Measurements from ENCODE around the gene C22orf23. TPM values are rescaled to one million over a fixed set of nuclear protein-coding genes. Genes with fewer than 3 reads are reported as not detected.

C22orf23 gene
- total and polyA plus RNA-seq, 9 donors, result 0.28 to 2.6 (median 0.77) TPM

GRCh38 chr22:37983860-37984791 lies 30.7 kb upstream of the C22orf23 start, which contains the start of gene SOX10:
SOX10 (minus strand) TSS chr22:37984555; CDS start chr22:37983784, 771 bp downstream.
- intact Hi-C loops (cut with DNase I), result no loop called here
- H3K36me3 ChIP-seq, result no peaks in the 10 kb centered on the region
- H3K27me3 ChIP-seq, result no peaks in the 10 kb centered on the region
- H3K4me3 ChIP-seq, result no peak within 1 kb of the TSS
- H3K9me3 ChIP-seq, result no peaks in the 10 kb centered on the region
- no peak within 1 kb of the TSS for H3K27ac ChIP-seq
- H3K4me1 ChIP-seq (ENCODE audit: insufficient read depth), result no peaks in the 10 kb centered on the region
- TF ChIP-seq CTCF (IDR thresholded peaks at IDR 0.05) (no peak), EP300 (IDR thresholded peaks at IDR 0.05) (no peak)
- no peak for DNase-seq
- 81 to 85% (median 84%) methylated on average over 40 to 42 of the region's 42 CpGs for WGBS, 3 donors

DNA sequence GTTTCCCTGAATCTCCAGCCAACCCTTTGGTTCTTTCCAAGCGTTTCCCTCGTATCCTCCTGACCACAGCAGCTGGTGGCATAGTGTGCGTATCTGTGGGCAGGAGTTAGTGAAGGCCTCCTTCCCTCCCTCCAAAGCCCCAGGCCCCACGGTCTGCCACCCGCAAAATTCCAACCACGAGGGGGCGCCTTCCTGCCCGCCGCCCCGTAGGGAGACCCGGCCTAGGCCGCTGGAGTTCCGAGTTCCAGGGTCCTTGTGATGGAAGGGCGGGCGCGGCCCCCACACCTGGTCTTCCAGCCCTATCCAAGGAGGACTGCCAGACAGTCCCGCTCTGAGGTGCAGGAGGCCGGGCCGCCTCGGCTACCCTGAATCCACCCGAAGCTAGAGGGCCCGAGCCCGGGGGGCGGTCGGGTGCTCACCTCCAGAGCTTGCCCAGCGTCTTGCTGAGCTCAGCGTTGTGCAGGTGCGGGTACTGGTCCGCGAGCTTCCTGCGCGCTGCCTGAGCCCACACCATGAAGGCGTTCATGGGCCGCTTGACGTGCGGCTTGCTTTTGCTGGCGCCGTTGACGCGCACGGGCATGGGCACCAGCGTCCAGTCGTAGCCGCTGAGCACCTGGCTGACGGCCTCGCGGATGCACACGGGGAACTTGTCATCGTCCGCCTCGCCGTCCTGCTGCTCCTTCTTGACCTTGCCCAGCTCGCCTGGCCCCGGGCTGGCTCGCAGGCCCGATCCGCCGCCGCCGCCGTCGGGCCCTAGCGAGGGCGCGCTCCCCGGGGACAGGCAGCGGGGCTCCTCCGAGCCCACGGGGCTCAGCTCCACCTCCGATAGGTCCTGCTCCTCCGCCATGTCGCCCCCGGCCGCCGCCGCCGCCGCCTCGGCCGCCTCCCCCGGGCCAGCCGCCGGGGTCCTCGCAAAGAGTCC lies 29.8 kb upstream of the C22orf23 start:
- no peaks in the 10 kb centered on the region for H3K4me1 ChIP-seq (ENCODE audit: insufficient read depth)
- TF ChIP-seq EP300 (IDR thresholded peaks at IDR 0.05) (no peak), CTCF (IDR thresholded peaks at IDR 0.05) (no peak), POLR2A (IDR thresholded peaks at IDR 0.05) (no peak)
- 70 to 75% (median 75%) methylated on average over 71 to 84 of the region's 84 CpGs for WGBS, 3 donors
- H3K27me3 ChIP-seq, result no peaks in the 10 kb centered on the region
- intact Hi-C loops (cut with DNase I), result no loop called here
- no peak overlapping the region for H3K4me3 ChIP-seq
- H3K36me3 ChIP-seq, result no peaks in the 10 kb centered on the region
- no peak overlapping the region for H3K27ac ChIP-seq
- no peaks in the 10 kb centered on the region for H3K9me3 ChIP-seq
- no peak for DNase-seq

DNA sequence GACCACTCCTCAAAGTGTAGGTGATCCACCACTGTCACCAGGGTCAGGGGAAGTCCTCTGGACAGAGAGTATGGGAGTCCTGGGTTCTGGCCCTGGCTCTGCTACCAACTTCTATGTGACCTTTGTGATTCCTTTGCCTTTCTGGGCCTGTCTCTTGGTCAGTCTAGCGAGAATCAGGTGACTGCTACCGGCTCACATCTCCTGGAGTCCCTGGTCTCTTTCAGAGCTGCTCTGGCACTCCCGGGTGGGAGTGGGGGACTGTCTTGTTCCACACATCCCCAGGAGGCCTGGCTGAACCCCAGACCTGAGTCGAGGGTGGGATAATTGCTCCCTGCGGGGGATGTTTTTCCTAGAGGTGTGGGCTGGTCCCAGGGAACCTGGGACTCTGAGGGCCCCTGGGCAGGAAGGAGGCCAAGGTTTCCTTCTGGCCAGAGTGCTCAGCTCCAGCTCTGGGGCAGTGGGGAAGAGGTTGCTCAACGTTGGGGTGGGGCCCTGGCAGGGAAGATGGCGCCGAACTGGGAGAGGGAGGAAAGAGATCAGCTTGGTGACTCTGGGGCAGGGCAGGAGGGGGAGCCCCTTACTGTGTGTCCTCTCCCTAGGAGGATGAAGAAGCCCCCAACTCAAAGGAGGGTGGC lies 28.9 kb upstream of the C22orf23 start:
- Histone ChIP-seq H3K36me3 (no peaks in the 10 kb centered on the region), H3K27me3 (no peaks in the 10 kb centered on the region), H3K27ac (no peak overlapping the region), H3K4me1 (ENCODE audit: insufficient read depth) (no peaks in the 10 kb centered on the region), H3K9me3 (no peaks in the 10 kb centered on the region), H3K4me3 (no peak overlapping the region)
- DNase-seq, result peak in 1 of 5 donors; percentile 38
- WGBS, 3 donors, result 75 to 78% (median 78%) methylated on average over 8 of the region's 8 CpGs
- no peak for TF ChIP-seq CTCF (IDR thresholded peaks at IDR 0.05)
- TF ChIP-seq POLR2A (IDR thresholded peaks at IDR 0.05), result no peak
- TF ChIP-seq EP300 (IDR thresholded peaks at IDR 0.05), result no peak
- intact Hi-C loops (cut with DNase I), result no loop called here

Data from ovary (tissue), 9 donors.